Hematopoietic multipotent progenitor cell treated with erythropoietin and hydrocortisone succinate and interleukin-3 and kit ligand, for 4 days (in vitro differentiated cells): ENCODE measurements around the gene FAM241A.

Source experiments
- DNase-seq: peaks from one replicate; pipeline ENCODE4 v3.0.0-alpha.2; 2015

Gene FAM241A

GRCh38 chr4:112219826-112220366 lies 74.6 kb downstream of the FAM241A start:
- DNase-seq = no peak

GRCh38 chr4:112222219-112222955 lies 77.1 kb downstream of the FAM241A start:
- DNase-seq = no peak

- DNase-seq = no peak
Observed at GRCh38 chr4:112225157-112225556, 79.9 kb downstream of the FAM241A start.

- DNase-seq = peak; percentile 98
Observed at GRCh38 chr4:112230879-112231778, 85.9 kb downstream of the FAM241A start.

- DNase-seq = peak; percentile 95
Observed at GRCh38 chr4:112231779-112232713, 86.8 kb downstream of the FAM241A start, which contains the start of gene AP1AR. AP1AR (plus strand) TSS chr4:112231787; CDS start chr4:112232092, 305 bp downstream.

- peak; percentile 85 for DNase-seq
Observed at GRCh38 chr4:112234952-112235609, 89.8 kb downstream of the FAM241A start.

- DNase-seq = no peak
Observed at GRCh38 chr4:112236040-112236439, 90.8 kb downstream of the FAM241A start.

- no peak for DNase-seq
Observed at GRCh38 chr4:112238833-112239232, 93.6 kb downstream of the FAM241A start.
